ENCODE data around the gene CD2BP2.

Gene CD2BP2

DNA sequence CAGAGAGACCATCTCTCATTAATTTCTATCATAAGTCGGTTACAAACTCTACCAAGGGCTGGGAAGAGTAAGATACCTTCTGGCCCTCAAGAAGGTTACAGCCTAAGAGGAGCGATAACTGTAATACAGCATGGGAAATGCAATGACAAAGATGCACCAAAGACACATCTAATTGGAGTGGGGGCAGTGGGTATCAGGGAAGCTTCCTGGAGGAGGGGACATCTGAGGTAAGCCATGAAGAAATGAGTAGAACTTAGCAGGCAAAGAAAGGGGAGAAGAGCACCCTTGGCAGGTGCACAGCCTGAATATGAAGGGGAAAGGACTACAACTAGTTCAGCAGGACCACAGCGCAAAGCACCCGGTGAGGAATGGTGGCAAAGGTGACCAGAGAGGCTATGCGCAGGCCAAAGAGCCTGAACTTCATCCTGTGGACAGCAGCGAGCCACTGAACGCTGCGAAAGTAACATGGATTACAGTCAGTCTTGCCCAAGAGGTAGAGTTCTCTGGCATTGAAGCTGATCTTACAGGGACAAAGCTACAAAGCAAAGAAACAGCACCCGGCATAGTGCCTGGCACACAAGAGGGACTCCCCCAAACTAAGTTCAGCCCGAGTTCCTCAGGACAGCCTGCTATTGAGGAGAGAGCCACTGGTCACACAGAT, 12.4 kb upstream of the CD2BP2 start:
- TF ChIP-seq, protein P1, sequence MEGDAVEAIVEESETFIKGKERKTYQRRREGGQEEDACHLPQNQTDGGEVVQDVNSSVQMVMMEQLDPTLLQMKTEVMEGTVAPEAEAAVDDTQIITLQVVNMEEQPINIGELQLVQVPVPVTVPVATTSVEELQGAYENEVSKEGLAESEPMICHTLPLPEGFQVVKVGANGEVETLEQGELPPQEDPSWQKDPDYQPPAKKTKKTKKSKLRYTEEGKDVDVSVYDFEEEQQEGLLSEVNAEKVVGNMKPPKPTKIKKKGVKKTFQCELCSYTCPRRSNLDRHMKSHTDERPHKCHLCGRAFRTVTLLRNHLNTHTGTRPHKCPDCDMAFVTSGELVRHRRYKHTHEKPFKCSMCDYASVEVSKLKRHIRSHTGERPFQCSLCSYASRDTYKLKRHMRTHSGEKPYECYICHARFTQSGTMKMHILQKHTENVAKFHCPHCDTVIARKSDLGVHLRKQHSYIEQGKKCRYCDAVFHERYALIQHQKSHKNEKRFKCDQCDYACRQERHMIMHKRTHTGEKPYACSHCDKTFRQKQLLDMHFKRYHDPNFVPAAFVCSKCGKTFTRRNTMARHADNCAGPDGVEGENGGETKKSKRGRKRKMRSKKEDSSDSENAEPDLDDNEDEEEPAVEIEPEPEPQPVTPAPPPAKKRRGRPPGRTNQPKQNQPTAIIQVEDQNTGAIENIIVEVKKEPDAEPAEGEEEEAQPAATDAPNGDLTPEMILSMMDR (IDR thresholded peaks at IDR 0.05; ENCODE audit: insufficient read depth, low read length) = no peak
- no peak for TF ChIP-seq GABPA (IDR thresholded peaks at IDR 0.05; ENCODE audit: low read depth)
- no peak for TF ChIP-seq POLR2AphosphoS5 (IDR thresholded peaks at IDR 0.05; ENCODE audit: low read depth)
- no peak for TF ChIP-seq SPI1 (IDR thresholded peaks at IDR 0.05; ENCODE audit: borderline replicate concordance, low read depth)
- TF ChIP-seq, protein P2, sequence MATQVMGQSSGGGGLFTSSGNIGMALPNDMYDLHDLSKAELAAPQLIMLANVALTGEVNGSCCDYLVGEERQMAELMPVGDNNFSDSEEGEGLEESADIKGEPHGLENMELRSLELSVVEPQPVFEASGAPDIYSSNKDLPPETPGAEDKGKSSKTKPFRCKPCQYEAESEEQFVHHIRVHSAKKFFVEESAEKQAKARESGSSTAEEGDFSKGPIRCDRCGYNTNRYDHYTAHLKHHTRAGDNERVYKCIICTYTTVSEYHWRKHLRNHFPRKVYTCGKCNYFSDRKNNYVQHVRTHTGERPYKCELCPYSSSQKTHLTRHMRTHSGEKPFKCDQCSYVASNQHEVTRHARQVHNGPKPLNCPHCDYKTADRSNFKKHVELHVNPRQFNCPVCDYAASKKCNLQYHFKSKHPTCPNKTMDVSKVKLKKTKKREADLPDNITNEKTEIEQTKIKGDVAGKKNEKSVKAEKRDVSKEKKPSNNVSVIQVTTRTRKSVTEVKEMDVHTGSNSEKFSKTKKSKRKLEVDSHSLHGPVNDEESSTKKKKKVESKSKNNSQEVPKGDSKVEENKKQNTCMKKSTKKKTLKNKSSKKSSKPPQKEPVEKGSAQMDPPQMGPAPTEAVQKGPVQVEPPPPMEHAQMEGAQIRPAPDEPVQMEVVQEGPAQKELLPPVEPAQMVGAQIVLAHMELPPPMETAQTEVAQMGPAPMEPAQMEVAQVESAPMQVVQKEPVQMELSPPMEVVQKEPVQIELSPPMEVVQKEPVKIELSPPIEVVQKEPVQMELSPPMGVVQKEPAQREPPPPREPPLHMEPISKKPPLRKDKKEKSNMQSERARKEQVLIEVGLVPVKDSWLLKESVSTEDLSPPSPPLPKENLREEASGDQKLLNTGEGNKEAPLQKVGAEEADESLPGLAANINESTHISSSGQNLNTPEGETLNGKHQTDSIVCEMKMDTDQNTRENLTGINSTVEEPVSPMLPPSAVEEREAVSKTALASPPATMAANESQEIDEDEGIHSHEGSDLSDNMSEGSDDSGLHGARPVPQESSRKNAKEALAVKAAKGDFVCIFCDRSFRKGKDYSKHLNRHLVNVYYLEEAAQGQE (IDR thresholded peaks at IDR 0.05; ENCODE audit: insufficient replicate concordance, low read depth) = no peak
- no peak for DNase-seq (ENCODE audit: low read depth in 1 of 2, low spot score in 1 of 2)
- Histone ChIP-seq H3K27ac (replicated peaks) (peak overlapping the region; percentile 63; the same call in 1 of the 2 replicates), H3K27me3 (ENCODE audit: insufficient read depth, poor library complexity, severe bottlenecking) (no peaks in the 10 kb centered on the region), H3K4me3 (replicated peaks; ENCODE audit: insufficient read depth, low read length) (peak overlapping the region; percentile 94)

DNA sequence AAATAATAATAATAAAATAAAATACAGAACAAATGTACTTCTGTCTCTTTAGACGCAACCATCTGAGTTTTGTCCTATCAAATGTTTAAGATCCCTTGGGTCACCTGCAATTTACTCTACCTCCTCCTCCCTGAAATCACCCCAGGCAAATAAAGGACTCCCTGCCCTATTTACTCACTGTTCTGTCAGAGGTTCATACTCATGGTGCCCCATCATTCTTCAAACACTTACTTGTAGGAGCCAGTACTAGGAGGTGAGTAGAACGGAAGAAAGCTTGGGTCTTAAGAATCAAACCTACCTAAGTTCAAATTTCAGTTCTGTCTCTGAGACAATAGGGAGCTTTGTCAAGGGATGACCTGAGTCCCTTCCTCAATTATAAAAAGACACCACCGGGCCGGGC, 11.4 kb upstream of the CD2BP2 start:
- H3K4me3 ChIP-seq (replicated peaks; ENCODE audit: insufficient read depth, low read length) = no peak overlapping the region
- no peak for DNase-seq (ENCODE audit: low read depth in 1 of 2, low spot score in 1 of 2)
- TF ChIP-seq, protein P2 (IDR thresholded peaks at IDR 0.05; ENCODE audit: insufficient replicate concordance, low read depth) = no peak
- TF ChIP-seq, protein P1 (IDR thresholded peaks at IDR 0.05; ENCODE audit: insufficient read depth, low read length) = no peak
- TF ChIP-seq GABPA (IDR thresholded peaks at IDR 0.05; ENCODE audit: low read depth) (no peak), POLR2AphosphoS5 (IDR thresholded peaks at IDR 0.05; ENCODE audit: low read depth) (no peak), SPI1 (IDR thresholded peaks at IDR 0.05; ENCODE audit: borderline replicate concordance, low read depth) (no peak)
- no peak overlapping the region for H3K27ac ChIP-seq (replicated peaks)
- no peaks in the 10 kb centered on the region for H3K27me3 ChIP-seq (ENCODE audit: insufficient read depth, poor library complexity, severe bottlenecking)

DNA sequence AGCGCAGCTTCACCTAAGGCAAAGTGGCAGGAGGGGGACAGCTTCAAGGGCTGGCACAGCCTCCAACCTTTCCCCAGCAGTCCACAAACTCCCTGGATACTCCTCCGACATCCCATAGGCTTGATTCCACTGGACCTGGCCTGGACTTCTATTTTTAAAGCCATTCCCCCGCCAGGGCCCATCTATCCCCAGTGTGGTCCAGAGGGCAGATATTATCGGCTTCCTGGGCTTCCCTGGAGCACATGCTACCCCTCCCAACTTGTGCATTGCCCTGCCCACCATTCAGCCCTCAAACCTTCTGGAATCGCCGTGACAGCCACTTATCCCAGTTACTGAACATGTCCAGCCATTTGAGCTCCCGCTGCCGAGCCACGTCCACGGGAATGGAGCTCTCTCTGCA, 10.1 kb upstream of the CD2BP2 start:
- TF ChIP-seq, protein P2 (IDR thresholded peaks at IDR 0.05; ENCODE audit: insufficient replicate concordance, low read depth) = no peak
- no peak for TF ChIP-seq SPI1 (IDR thresholded peaks at IDR 0.05; ENCODE audit: borderline replicate concordance, low read depth)
- TF ChIP-seq, protein P1 (IDR thresholded peaks at IDR 0.05; ENCODE audit: insufficient read depth, low read length) = no peak
- no peak for TF ChIP-seq GABPA (IDR thresholded peaks at IDR 0.05; ENCODE audit: low read depth)
- TF ChIP-seq POLR2AphosphoS5 (IDR thresholded peaks at IDR 0.05; ENCODE audit: low read depth) = no peak
- no peak for DNase-seq (ENCODE audit: low read depth in 1 of 2, low spot score in 1 of 2)

More for the DNA sequence above, 10.1 kb upstream of the CD2BP2 start:
- Histone ChIP-seq H3K27ac (replicated peaks) (no peak overlapping the region), H3K27me3 (ENCODE audit: insufficient read depth, poor library complexity, severe bottlenecking) (no peaks in the 10 kb centered on the region), H3K4me3 (replicated peaks; ENCODE audit: insufficient read depth, low read length) (no peak overlapping the region)

Measured in HL-60 (cell line).